Glomerular visceral epithelial cell (primary cell): ENCODE results near the gene POU2AF3.

ENCODE experiments used
- DNase-seq: peaks from one replicate; pipeline ENCODE4 v3.0.0-alpha.2; 2016; ENCODE audit errors: extremely low spot score

POU2AF3 gene

DNA sequence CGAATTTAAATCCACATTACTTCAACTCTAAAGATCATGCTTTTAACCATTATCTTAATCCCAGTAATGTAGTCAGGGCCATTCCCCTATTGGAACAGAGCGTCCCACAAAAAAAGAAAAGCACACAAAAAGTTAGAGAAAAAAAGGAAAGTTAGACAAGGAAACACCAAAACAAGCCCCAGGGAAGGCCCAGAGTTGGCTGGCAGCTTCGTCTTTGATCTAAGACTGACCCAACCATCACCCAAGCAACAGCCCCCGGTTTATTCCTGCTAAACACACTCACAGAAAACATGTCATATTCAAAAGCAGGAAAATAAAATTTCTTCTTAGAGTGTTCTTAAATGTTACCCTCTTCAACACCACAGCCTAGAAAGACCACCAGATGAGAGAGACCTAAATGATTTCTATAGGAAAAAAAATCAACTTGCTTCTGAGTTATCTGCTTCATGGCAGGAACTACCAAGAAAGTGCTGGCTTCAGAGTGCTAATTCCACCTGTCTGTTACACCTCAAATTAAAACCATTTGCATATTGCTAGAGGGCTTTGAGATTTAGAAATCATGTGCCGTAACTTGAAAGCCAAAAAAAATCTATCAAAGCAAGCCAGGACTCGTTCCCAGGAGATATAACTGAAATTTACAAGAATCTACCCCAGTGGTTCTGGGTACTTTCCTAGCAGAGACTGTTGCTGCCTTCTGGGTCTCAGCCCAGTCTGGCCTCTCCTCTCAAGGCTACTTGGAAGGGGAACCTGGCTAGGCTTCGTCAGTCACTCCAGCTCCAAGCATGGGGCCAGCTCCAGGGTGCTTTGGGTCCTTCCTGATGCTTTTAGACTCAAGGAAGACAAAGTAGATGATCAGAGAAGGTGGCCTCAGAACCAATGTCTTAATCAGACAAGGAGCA, 31.2 kb downstream of the POU2AF3 start:
- DNase-seq = no peak

GRCh38 chr11:111330234-111330893, 32.0 kb downstream of the POU2AF3 start:
- DNase-seq = no peak

DNA sequence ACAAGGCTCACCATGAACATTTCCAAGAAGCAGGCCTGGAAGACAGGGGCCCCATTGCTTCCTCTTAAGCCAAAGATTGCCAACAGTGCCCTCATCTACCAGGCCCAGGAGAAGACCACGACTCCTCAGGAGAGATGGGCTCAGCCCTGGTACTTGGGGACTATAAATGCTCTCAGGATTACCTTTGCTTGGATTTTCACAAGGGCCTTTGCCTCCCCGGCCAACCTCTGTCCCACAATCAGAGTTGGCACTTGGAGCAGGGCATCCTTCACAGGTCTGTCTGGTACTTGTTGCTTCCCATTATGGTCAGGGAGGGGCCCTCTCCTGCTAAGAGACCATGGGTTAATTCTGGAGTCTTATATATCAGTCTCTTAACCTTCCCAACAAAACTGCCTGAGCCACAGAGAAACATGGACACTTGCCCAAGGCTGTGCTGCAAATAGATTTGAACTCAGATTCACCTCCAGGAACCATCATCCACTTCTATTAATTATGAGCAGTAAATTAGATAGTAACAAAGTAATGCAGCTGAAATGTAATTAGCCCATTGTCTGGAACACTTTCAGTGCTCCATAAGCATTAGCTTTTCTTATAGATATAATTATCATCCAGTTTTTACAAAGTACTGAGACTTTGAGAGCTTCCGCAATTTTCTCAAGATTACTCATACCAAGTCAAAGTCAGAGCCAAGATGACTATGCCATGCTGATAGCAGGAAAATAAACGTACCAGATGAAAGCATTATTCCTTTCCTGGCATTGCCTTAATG, 33.5 kb downstream of the POU2AF3 start:
- no peak for DNase-seq

- DNase-seq = no peak
Observed at GRCh38 chr11:111334532-111335502, 36.5 kb downstream of the POU2AF3 start.

DNA sequence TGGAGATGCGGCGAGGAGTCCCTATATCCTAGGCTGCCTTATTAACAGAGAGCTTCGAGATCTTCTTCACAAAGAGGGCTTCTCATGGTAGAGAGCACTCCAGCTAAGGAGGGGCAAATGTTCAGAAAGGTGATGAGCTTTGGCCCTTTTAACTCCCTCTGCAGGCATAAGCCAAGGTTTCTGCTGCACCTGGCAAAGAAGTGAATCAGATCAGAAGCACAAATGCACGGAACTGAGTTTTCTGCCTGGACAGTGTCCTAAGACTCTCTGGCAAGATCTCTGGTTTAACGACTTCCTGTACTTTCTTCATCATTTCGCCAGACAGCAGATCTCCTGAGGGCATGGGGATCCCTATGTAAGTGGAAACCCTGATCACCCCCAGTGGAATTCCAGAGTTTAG, 37.2 kb downstream of the POU2AF3 start:
- no peak for DNase-seq

DNA sequence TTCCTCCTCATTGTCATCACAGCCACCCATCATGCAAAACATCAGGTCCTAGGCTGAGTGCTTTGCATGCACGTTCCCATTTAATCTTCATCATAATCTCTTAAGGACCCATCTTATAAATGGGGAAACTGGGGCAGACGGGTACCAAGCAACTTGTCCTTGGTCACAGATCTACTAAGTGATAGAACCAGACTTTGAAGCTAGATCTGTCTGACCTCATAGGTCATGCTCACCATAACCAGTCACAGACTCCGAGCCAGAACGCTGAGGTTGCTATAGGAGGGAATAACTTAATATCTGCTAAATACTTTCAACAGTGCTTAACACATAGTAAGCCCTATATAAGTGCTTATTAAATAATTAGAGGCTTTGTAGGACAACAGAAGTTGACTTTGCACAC, 37.7 kb downstream of the POU2AF3 start:
- no peak for DNase-seq

DNA sequence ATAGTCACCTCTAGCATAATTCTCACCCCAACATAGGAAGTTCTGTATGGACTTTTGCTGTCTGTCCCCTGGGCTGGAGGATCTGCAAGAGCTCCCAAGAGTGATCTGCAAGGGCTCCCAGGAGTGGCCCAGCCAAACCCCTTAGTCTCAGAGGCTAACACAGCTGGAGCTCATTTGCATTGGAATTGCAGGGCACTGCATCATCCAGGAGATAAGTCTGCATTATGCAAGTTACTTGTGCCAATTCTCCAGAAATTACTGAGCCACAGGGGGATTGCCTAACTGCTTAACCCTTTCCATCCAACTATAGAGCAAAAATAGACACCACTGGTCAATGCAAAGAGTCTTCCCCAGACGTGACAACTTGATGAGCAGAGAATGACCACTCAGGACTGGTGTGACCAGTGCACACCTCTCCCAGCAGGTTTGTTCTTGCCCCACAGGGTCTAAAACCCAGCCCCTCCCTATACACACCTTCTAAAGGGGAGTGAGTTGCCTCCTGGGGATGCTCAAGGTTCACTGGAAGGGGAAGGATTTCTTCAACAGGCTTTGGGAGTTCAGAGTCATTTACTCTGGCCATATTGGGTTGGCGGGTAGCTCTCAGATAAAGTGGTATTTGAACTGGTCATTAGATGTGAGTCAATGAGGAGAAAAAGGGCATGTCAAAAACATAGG, 38.4 kb downstream of the POU2AF3 start:
- DNase-seq = no peak

GRCh38 chr11:111339758-111340388, 41.5 kb downstream of the POU2AF3 start:
- DNase-seq = no peak

DNA sequence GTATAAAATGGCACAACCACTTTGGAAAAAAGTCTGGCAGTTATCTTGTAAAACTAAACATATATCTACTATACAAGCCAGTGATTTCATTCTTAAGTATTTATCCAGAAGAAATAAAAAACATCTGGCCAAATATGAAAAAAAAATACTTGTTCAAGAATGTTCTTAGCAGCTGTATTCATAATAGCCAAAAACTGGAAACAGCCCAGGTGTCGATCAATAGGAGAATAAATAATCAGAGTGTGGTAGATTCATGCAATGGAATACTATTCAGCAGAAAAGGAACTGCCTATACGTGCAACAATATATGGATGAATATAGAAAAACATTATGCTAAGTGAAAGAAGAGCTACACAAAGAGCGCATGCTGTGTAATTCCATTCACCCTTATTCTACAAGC, 44.0 kb downstream of the POU2AF3 start:
- no peak for DNase-seq

- no peak for DNase-seq
Observed at GRCh38 chr11:111344032-111344431, 45.7 kb downstream of the POU2AF3 start.

GRCh38 chr11:111347002-111347722, 48.8 kb downstream of the POU2AF3 start:
- DNase-seq = no peak

- peak; percentile 3 for DNase-seq
Observed at GRCh38 chr11:111347723-111348115, 49.4 kb downstream of the POU2AF3 start.

DNA sequence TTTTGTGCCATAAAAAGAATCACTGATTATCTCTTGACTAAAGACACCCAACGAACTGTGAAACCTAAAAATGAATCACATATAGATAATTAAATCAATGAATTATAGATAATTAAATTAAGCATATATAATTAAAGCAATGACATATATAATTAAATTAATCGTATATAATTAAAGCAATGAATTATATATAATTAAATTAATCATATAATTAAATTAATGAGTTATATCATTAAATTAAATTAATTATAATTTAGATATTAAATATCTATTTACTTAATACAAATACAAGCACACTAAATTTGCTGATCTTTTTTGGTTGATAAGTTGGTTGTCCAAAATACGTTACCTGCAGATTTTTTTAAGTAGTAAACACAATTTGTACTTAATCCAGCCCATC, 49.8 kb downstream of the POU2AF3 start:
- DNase-seq = no peak

DNA sequence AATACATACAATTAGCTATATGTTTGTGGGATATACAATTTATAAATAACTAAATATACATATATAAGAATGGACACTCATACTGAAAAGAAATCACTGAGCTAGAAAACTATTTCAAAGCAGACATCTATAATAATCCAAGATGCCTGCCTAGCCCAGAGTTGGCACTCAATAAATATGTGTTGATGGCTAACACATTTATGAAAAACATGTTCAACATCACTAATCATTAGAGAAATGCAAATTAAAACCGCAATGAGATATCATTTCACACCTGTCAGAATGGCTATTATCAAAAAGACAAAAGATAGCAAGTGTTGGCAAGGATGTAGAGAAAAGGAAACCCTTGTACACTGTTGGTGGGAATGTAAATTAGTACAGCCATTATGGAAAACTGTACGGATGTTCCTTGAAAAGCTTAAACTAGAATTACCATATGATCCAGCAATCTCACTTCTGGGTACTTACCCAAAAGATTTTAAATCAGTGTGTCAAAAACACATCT, 50.9 kb downstream of the POU2AF3 start:
- DNase-seq = no peak

DNA sequence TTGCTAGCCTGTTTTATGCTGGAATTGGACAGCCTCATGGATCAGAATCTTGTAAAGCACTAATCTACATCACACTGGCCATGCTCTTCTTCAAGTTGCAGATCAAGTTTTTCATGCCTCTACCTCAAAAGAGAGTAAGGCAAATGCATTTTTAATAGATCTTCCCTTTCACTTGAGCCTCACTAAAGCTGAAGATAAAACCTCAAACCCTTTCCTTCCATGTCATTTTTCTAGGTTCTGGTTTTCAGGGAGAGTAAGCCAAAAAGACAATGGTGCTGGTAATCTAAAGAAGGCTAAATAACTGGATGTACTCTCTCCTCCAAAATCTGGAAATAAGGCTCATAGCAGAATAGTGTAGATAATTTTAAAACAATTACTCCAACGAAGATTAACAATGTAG, 52.5 kb downstream of the POU2AF3 start:
- no peak for DNase-seq

DNA sequence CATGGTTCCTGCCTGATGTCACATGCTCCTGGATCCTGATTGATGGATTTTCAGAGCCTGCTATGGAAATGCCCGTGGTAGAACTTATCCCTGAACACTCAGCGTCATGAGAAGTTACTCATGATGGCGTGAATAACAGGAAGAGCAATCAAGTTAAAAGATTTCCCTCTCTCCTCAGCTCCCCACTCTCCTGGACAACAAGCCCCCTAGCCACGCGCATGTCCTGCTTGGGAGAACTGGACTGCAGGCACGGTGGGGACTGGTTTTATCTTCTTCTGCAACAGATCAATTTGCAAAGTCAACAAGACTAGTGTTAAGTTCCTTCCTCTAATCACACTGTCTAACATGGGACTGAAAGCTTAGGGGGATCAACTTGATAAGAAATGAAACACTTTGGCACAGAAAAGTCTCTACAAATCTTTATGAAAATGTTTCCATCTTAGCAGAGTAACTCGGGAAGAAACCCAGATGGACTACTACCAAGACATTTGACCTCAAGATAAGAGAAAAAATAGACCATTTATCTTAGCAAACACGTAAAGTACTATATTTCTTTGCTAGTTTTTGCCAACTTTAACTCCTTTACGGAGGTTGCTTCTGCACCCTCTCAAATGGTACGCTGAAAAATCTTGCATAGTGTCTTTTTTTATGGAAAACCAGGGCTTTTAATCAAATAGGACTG, 53.2 kb downstream of the POU2AF3 start:
- DNase-seq = no peak

GRCh38 chr11:111352231-111352746, 53.9 kb downstream of the POU2AF3 start:
- DNase-seq = no peak

- no peak for DNase-seq
Observed at GRCh38 chr11:111352935-111353710, 54.8 kb downstream of the POU2AF3 start.
